HG02938 (cell line): ENCODE measurements around the gene ATP2C2.
"Not testable (repeated sequence)": the region's sequence is repeated elsewhere in the genome, so short reads cannot be mapped to it uniquely, and the experiment has no call there.

Source experiments
- ATAC-seq: cut with Tn5 transposase; IDR thresholded peaks from one replicate; pipeline ENCODE4 v1.9.1; 2021; ENCODE audit warnings: mild to moderate bottlenecking, moderate library complexity; ENCODE audit not compliant: unreplicated experiment

The ATP2C2 gene

GRCh38 chr16:84448444-84448843 is 80.1 kb downstream of the ATP2C2 start:
- no peak for ATAC-seq

DNA sequence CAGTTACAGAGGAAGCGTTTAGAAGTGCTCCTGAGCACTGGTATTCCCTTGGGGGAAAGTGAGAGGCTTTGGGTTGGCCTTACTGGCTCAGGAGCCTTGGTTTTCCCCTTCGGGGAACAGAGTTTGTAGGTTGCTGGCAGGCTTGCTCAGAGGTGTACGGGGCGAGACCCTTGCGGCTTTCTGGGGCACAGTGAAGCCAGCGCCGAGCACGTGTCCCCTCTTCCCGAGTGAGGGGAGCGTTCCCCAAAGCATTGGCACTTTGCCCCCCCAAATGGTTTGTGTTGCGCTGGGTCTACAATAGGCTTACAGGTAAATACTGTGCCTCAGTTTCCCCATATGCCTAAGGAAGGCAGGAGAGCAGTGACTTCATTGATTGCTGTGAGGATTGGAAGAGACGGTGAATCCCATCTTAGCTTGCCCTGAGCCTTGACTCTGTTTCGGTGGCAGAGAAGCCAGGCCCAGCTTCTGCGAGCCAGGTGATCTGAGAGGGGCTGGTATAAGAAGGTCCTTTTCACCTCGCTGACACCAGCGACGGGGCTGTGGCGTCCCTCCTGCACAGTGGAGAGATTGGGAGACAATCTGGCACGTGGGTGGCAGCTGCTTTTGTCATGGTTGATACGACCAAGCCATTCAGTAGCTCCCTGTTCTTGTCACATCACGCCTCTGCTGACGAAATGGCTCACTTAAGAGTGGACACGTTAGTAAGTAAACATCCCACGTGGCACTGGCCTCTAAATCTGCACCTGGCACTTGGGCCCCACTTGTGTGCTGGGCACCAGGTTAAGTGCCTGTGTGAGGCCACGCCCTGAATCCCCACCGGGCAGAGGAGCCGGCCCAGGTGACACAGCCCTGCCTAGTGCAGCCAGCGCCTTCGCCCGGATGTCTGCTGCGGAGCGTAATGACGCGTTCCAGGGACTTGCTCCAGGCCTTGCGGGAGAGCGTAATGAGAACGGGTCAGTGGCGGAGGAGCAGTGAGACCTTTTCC is 81.1 kb downstream of the ATP2C2 start:
- ATAC-seq = no peak

DNA sequence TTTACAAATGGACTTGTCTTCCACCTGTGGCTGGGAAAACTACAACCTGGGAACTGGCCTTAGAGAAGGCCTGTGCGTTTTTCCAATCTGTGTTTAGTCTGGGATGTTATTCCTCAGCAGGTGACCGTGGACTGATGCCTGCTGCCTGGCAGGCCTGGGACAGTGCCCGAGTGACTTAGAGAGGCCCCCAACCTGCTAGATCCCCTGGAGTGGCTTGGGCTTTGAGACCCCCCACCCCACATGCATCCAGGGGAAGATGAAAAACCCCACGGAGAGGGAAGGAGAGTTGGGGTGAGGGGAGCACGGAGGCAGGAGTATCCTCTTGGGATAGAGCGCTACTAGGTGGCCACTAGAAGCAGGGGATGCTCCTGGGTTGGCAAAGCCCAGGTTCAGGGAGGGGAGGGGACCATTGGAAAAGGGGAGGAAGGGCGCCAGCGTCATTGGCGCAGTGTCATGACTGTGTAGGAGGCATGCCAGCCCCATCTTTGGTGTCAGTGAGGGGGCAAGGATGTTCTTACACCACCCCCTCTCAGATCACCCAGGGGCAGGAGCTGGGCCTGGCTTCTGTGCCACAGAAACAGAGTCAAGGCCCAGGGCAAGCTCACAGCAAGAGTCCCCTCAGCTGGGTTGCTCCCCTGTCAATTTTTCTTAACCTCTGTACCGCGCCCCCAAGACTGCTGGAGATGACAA is 82.0 kb downstream of the ATP2C2 start:
- no peak for ATAC-seq

- not testable (repeated sequence) for ATAC-seq
These were observed 82.8 kb downstream of the ATP2C2 start for GRCh38 chr16:84451010-84451676.

- no peak for ATAC-seq
These were observed 83.4 kb downstream of the ATP2C2 start for GRCh38 chr16:84451781-84452180.

DNA sequence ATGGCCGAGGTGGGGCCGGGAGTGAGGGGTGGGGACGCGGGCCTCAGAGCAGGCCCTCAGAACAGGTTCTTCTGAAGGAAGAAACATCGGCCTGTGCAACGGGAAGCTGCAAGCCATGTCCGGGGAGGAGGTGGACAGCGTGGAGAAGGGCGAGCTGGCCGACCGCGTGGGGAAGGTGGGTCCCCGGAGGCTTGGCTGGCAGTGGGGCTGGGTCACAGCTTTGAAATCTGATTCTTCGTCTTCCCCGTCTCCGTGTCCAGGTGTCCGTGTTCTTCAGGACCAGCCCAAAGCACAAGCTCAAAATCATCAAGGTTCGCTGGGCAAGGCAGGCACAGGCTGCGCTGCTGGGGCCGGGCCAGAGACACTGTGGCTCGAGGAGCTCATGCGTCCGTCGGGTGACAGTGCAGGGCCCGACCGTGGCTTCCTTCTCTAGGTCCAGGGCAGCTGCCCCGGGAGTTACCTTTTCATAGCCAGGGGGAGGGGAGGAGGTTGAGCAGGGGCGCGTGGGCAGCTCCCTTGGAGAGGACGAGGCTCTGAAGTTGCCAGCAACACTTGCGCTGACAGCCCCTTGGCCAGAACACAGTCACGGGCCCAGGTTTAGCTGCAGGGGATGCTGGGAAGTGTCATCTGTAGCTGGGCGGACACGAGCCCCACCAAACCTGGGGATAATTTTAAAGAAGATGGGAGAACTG is 84.9 kb downstream of the ATP2C2 start:
- no peak for ATAC-seq

DNA sequence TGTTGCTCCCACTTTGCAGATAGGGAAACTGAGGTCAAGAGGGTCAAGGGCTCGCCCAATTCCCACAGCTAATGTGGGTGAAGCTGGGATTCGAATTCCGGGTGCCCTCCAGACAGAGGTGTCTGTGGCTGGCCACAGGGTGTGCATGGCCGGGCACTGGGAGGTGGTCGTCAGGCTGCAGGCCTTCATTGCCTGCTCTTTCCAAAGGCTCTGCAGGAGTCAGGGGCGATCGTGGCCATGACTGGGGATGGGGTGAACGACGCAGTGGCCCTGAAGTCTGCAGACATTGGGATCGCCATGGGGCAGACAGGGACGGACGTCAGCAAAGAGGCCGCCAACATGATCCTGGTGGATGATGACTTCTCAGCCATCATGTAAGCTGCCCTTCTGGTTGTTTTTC is 86.3 kb downstream of the ATP2C2 start:
- no peak for ATAC-seq

DNA sequence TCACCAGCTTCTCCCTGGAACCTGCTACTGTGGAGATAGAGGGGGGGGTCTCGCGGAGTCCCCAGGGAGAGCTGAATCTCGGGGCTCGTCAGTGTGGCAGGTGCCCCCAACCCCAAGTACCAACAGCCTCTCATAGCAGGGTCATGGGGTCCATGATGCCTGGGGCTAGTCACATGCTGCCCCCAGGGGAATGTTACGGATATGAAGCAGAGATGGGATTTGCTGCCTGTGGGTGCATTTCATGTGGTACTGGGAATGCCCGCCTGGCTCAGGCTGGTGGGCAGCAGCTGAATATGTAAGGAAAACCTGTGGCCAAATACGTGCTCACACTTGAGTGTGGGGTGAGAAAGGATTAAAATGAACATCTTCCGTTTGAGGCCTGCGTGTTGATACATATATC is 86.7 kb downstream of the ATP2C2 start:
- no peak for ATAC-seq

GRCh38 chr16:84458606-84459532 is 90.5 kb downstream of the ATP2C2 start:
- ATAC-seq = no peak

DNA sequence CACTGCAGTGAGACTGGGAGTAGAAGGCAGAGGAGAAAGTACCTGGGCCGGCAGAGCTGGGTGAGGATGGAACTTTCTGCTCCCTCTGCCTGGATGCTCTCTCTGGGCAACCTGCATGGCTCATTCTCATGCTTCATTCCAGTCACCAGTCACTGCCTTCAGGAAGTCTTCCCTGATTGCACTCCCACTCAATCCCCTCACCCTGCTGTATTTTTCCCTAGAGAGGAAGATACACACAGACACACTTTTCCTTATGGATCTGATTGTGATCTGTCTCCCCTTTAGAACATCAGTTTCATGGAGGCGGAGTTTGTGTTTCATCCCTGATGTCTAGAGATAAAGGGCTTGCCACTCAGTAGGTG is 91.2 kb downstream of the ATP2C2 start:
- no peak for ATAC-seq

- no peak for ATAC-seq
These were observed 91.6 kb downstream of the ATP2C2 start for GRCh38 chr16:84459941-84460405.

- no peak for ATAC-seq
These were observed 92.2 kb downstream of the ATP2C2 start for GRCh38 chr16:84460406-84461028.

- ATAC-seq = no peak
These were observed 92.7 kb downstream of the ATP2C2 start for GRCh38 chr16:84461029-84461412.

DNA sequence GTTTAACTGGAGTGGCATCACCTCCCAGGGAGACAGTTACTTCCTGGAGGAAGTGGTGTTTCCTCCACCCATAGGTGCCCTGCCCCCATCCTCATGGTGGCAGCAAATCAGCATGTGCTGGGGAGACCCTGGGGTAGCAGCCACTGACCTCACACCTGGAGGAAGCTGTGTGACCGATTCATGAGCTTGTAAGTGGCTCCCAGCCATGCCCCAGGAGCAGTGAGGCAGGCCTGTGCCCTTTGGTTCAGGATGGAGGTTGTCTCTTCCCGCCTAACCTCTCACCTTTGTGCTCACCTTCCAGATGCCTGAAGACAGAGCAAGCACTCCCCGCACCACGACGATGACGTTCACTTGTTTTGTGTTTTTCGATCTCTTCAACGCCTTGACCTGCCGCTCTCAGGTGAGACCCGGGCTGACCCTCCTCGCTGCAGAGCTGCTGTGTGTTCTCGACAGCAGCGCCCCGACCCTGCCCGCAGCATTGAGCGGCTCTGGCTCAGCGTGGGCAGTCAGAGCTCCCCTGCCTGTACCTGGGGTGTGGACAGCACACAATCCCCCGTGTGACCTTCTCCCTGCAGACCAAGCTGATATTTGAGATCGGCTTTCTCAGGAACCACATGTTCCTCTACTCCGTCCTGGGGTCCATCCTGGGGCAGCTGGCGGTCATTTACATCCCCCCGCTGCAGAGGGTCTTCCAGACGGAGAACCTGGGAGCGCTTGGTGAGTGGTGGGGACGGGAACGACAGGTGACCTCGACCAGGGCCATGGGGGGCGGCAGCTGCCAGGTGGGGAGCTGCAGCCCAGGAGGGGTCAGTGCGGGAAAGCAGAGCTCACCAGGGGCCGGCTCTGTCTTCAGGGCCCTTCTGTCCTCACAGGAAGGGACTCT is 93.3 kb downstream of the ATP2C2 start:
- no peak for ATAC-seq

DNA sequence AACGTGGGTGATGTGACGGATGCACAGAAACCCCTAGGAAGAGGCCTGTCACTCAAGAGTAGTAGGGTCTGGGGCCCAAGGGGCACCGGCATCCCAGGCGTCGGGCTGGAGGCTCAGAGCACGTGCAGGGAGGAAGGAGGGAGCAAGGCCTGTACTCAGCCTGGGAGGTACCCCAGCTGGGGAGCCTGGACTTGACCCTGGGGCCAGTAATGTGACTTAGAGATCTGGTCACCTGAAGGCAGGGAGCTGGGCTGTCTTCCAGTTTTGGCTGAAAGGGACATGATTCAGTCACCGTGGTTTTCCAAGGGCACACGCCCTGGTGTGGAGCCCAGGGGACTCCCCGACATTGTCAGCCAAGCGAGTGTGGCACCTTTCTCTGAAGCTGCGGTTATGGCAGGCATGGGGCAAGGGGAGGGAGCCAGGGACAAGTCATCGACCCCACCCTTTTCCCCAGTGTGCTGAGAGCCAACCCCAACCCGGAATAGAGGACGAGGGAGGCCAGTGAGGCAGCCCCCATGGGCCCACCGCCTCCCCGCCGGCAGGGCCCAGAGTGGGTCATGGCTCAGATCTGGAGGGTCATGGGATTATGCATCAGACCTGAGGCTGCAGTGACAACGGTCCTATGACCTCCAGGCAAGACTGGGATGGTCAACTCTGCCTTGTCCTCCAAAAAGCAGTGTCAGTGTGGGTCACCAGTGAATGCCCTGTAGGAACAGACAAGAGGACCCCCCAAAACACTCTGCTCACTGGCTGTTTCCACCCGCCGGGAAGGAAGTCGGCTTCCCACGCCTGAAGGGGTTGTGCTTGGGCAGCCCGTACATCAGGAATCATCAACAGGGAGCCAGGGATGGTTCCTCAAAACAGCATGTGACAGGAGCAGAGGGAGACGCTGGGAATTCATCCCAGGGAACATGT is 94.2 kb downstream of the ATP2C2 start:
- ATAC-seq = no peak

DNA sequence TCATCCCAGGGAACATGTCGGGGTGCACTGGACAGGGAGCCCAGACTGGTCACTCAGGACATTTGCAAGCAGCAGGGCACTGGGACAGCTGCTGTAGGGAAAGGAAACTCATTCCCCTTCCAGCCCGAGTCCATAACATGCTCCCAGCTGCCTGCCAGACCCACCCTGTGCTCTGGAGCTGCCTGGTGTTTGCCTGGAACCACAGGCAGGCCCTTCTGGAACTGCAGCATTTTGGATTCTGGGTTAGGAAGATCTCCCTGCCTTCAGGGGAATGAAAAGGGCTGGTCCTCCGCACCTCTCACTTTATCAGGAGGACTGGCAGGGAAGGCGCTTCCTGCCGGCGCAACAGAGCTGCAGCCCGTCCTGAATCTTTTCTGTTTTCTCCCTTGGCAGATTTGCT is 94.9 kb downstream of the ATP2C2 start:
- no peak for ATAC-seq

DNA sequence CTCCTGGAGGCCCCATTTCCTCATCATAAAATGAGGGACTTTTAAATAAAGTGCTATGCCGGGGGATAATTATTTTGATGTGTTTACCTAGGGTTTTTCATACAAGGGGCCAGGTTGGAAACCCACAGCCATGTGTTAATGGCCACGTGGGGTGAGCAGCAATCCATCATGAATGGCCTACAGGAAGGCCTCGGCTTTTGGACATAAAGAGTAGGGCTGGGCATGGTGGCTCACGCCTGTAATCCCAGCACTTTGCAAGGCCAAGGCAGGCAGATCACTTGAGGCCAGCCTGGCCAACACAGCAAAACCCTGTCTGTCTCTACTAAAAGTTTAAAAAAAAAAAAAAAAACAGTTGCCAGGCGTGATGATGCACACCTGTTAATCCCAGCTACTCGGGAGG is 95.8 kb downstream of the ATP2C2 start:
- ATAC-seq = no peak
